Spleen (tissue), 7 donors: Measurements from ENCODE around the gene WDR74.

Experiments
- CTCF ChIP-seq, 11 experiments: fragments of 200-600 bp in 7 of 11; fragments of 450-650 bp in 4 of 11; sonication (generic) in 4 of 11; IDR thresholded peaks in 8 of 11; conservative IDR thresholded peaks in 3 of 11; 1 replicate in 7 of 11; 2 replicates in 4 of 11; pipeline versions ENCODE4 v1.4.0 to v1.8.0; 2016 to 2021; ENCODE audit warnings: antibody characterized with exemption in 11 of 11, inconsistent platforms in 4 of 11, mild to moderate bottlenecking in 1 of 11
- POLR2A ChIP-seq, 3 donors: fragments of 450-650 bp; IDR thresholded peaks; one replicate each; pipeline ENCODE4 v1.5.1; 2017; ENCODE audit warnings: antibody characterized with exemption in 3 of 3, mild to moderate bottlenecking in 1 of 3
- POLR2AphosphoS5 ChIP-seq, 3 donors: sonication (generic); formaldehyde crosslinking; IDR thresholded peaks; one replicate each; pipeline ENCODE4 v1.5.1; 2017; ENCODE audit warnings: antibody characterized with exemption in 3 of 3
- donor health status: DM: no; HTN: no; CAD: no; lungs with moderate emphysema.
- donor health status: DM: no; HTN: no; CAD: no.
- donor health status: DM: no; HTN: no; CAD: no.

GRCh38 chr11:62885137-62885750, 45.9 kb upstream of the WDR74 start:
- no peak for TF ChIP-seq POLR2AphosphoS5 (IDR thresholded peaks at IDR 0.05)
- TF ChIP-seq POLR2A (IDR thresholded peaks at IDR 0.05) = no peak
- TF ChIP-seq CTCF (IDR thresholded peaks at IDR 0.05 in 8 of 11, conservative IDR thresholded peaks at IDR 0.05 in 3 of 11) = no peak
